ENCODE data around the gene PRKCH.

PRKCH gene

DNA sequence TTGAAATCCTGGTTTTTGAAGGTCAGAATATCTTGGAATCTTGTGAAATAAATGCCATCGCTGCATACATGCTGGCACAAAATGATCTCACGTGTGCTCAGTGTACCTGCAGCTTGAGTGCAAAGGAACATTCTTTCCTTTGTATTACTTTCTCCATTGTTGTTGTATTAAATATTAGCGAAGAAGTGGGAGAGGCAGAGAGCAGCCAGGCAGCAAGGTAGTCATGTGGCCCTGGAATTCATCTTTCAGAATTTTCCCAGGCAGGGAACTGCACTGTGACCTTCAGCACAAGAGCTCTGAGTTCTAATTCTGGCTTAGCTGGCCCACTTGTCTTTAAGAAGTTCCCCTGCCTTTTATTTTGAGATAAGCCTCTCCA lies 145.5 kb downstream of the PRKCH start:
- H3K36me3 Mint-ChIP-seq = peaks cover 2 to 3% of the 10 kb centered on the region in 2 donors
- DNase-seq = no peak
- peaks cover 0 to 2% of the 10 kb centered on the region in 2 donors for H3K9me3 Mint-ChIP-seq
- no peak overlapping the region for H3K27ac Mint-ChIP-seq
- no peak for ATAC-seq (replicated peaks)
- no peak overlapping the region for H3K4me3 Mint-ChIP-seq
- H3K27me3 Mint-ChIP-seq = no peaks in the 10 kb centered on the region
- peaks cover 20 to 25% of the 10 kb centered on the region in 2 donors for H3K4me1 Mint-ChIP-seq

DNA sequence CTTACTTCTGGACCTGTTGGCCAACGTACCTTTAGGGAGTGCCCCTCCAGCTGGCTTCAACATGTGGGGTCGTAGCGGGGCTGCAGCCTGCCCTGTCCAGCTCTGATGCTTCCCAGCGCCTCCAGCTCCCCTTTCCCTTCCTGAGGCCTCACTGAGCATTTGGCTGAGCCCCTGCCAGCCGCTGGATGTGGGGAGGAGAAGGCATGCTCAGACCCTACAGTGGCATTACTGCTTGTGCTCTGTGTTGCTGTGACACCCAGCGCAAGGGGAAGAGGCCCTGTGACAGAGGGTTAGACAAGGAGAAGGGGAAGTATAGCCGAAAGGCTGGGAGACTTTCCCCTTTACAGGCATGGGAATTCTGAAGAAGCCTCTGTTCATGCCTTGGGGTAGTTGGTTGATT lies 145.9 kb downstream of the PRKCH start:
- ATAC-seq (replicated peaks) = no peak
- Mint-ChIP-seq H3K9me3 (peaks cover 0 to 2% of the 10 kb centered on the region in 2 donors), H3K4me1 (peaks cover 19 to 26% of the 10 kb centered on the region in 2 donors), H3K4me3 (no peak overlapping the region), H3K36me3 (peaks cover 2 to 3% of the 10 kb centered on the region in 2 donors), H3K27me3 (no peaks in the 10 kb centered on the region), H3K27ac (no peak overlapping the region)
- no peak for DNase-seq

DNA sequence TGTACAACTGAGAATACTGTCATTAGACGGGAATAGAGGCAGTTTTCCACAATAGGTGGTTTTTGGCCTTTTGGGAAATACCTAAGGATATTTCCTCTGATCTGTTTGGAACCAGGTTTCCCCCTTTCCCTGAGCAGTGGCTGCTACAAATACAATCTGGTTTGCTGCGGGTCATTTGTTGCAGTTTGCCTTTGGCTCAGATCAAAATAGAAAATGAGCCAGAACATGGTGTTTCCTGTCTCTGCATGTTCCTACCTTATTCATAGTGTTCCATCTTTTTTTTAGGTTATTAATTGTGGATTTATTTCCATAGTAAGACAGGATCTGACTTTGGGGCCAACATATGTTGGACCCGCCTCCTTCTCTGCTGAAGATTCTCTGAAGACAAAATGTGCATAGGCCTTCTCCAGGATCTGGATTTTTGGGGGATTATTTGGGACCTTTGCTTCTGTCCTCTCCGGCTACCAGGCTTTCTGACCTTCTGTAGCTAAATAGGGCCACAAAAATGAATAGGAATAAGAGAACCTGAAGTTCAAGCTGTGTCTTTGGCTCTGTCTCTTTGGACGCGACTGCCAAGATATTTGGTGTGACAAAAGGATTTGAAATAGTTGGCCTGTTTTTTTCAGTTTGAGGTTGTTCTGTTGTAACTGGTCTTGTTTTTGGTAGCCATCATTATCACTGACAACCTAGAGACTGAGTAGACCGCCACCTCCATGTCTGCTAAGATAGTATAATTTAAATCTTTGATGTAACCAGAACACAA lies 146.9 kb downstream of the PRKCH start:
- ATAC-seq (replicated peaks) (no peak), DNase-seq (no peak)
- H3K27ac Mint-ChIP-seq = no peak overlapping the region
- H3K36me3 Mint-ChIP-seq = peaks cover 2 to 3% of the 10 kb centered on the region in 2 donors
- no peak overlapping the region for H3K4me3 Mint-ChIP-seq
- no peaks in the 10 kb centered on the region for H3K27me3 Mint-ChIP-seq
- H3K4me1 Mint-ChIP-seq = peaks cover 28 to 35% of the 10 kb centered on the region in 2 donors
- H3K9me3 Mint-ChIP-seq = peaks cover 0 to 2% of the 10 kb centered on the region in 2 donors

DNA sequence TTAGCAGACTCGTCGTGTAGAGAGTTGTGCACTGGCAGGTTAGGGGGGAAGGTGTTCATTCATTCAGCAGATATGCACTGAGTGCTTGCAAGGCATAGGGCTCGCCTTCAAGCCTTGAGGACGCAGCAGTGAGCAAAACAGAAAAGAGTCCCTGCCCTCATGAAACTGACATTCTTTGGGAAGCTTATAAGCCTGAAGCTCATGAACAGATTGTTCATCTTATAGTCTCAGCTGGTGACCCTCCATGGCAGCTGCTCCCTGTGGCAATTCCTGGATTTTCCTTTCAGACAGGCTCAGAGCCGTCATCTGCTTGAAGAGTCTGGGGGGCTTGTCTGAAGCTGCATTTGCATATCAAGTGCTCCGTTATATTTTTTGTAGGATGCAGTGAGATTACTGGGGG lies 148.4 kb downstream of the PRKCH start:
- peaks cover 35 to 48% of the 10 kb centered on the region in 2 donors for H3K4me1 Mint-ChIP-seq
- no peaks in the 10 kb centered on the region for H3K9me3 Mint-ChIP-seq
- no peak overlapping the region for H3K4me3 Mint-ChIP-seq
- DNase-seq (no peak), ATAC-seq (replicated peaks) (no peak)
- H3K36me3 Mint-ChIP-seq = no peaks in the 10 kb centered on the region
- no peaks in the 10 kb centered on the region for H3K27me3 Mint-ChIP-seq
- H3K27ac Mint-ChIP-seq = no peak overlapping the region

DNA sequence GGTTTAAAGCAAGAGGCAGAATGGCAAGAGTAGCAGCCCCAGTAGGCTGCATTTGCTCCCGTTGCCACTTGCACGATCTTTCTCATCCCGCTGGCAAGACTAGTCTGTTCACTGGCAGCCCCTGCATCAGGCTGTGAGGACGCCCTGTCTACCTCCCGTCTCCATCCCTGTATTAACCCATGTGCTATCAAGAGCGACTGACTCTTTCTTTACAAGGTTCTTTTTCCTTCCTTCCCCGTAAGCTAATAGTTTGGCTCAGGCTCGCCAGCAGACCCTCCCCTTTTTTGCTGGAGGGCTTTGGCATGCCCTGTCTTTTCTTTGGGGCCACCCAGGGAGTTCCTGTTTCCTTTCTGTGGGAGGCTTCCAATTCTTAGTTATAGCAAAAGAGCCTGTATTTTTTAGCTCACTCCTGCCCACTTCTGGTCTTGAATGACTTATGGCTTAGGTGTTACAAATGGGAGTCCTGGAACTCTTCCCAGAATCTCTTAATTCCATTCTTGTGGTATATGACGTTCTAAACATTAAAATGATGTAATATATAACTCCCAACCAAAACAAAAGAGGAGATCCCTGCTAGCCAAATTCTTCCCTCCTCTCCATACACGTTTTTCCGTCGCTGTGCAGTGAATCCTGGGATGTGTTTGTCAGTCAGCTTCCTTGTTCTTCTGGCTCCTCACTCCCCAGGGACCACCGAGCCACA lies 149.0 kb downstream of the PRKCH start:
- Mint-ChIP-seq H3K4me1 (peaks cover 35 to 54% of the 10 kb centered on the region in 2 donors), H3K36me3 (no peaks in the 10 kb centered on the region), H3K27me3 (no peaks in the 10 kb centered on the region), H3K9me3 (no peaks in the 10 kb centered on the region), H3K27ac (no peak overlapping the region), H3K4me3 (peak overlapping the region; percentile 90 to 91)
- DNase-seq (no peak), ATAC-seq (replicated peaks) (no peak)

DNA sequence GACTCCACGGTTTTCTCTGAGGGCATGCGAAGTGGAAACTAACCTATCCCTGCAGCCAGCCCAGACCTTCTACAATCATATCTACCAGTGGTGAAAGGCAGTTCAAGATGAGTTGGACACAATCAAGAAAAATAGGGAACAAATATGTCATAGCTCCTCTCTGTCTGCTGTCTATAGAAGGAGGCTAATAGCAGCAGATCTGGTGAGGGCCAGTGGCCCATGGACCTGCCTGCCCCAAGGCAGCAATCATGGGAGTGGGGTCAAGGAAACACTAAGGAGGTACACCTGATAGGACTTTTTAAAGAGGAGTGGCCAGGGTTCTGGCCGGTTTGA lies 149.5 kb downstream of the PRKCH start:
- Mint-ChIP-seq H3K9me3 (no peaks in the 10 kb centered on the region), H3K36me3 (no peaks in the 10 kb centered on the region)
- no peak for DNase-seq

DNA sequence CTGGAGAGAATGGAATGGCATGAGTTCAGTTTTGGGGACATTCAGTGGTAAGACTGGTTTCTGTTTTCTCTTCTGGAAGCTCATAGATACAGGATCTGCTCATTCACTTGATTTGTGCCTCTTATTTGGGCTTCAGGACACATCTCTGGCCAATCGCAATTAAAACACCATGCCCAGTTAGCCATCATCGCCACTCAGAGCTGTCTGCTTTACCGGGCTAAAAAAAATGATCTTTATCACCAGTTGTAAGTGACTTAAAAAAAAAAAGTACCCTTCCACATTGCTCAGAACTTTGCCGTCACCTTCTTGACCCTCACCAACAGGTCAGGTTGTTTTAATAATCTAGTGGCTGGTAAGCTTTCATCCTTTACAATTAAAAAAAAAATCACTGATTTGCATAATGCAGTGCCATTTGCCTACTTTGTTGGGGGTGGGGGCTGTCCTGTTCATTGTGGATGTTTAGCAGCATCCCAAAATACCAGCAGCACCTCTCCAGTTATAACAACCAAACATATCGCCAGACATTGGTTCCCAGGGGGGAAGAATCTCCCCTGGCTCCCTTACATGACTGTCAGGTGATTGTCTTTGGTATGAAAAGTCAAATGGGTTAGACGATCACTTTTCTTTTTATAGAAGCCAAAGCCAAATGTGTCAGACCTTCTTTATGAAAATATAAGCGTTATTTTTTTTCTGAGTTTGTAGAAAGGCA lies 150.1 kb downstream of the PRKCH start:
- ATAC-seq (replicated peaks) (peak; percentile 7 to 8), DNase-seq (no peak)
- H3K27ac Mint-ChIP-seq = peak overlapping the region; percentile 94
- H3K4me1 Mint-ChIP-seq = peaks cover 40 to 61% of the 10 kb centered on the region in 2 donors
- H3K27me3 Mint-ChIP-seq = no peaks in the 10 kb centered on the region
- no peaks in the 10 kb centered on the region for H3K36me3 Mint-ChIP-seq
- no peaks in the 10 kb centered on the region for H3K9me3 Mint-ChIP-seq
- H3K4me3 Mint-ChIP-seq = peak overlapping the region; percentile 90 to 91

More for the DNA sequence above, 149.5 kb downstream of the PRKCH start:
- Mint-ChIP-seq H3K4me3 (peak overlapping the region; percentile 90 to 91), H3K27ac (peak overlapping the region; percentile 37), H3K4me1 (peaks cover 35 to 56% of the 10 kb centered on the region in 2 donors), H3K27me3 (no peaks in the 10 kb centered on the region)
- no peak for ATAC-seq (replicated peaks)

DNA sequence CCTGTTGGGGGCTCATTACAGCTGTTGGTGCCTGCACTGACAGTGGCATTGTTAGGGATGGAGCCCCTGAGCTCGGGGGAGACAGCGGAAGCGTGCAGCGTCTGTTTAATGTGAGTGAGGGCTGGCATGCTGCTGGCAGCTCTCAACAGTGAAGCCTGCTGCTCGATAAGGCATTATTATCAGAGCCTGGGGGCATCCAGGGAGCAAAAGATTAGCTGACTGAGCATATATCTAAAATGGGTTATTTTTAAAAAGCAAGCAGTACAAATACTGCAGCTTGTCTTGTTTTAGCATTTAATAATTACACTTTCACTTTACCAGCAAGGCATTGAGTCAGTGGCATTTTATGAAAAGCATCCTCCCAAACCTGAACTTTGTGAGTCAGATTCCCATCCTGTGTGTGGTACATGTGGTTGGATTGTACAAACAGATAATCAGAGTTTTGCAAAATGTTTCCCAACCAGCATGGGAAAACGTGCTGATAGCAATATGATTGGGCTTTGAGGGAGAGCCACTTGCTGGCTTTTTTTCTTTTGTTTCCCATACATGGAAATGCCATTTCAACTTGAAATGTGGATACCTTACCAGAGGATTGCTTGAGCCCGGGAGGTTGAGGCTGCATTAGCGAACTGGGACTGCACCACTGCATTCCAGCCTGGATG lies 150.8 kb downstream of the PRKCH start:
- Mint-ChIP-seq H3K27ac (peak overlapping the region; percentile 94), H3K4me1 (peaks cover 46 to 68% of the 10 kb centered on the region in 2 donors), H3K36me3 (no peaks in the 10 kb centered on the region), H3K4me3 (peak overlapping the region; percentile 90 to 91), H3K9me3 (no peaks in the 10 kb centered on the region), H3K27me3 (no peaks in the 10 kb centered on the region)
- ATAC-seq (replicated peaks) (peak in 1 of 2 donors; percentile 33), DNase-seq (no peak)

DNA sequence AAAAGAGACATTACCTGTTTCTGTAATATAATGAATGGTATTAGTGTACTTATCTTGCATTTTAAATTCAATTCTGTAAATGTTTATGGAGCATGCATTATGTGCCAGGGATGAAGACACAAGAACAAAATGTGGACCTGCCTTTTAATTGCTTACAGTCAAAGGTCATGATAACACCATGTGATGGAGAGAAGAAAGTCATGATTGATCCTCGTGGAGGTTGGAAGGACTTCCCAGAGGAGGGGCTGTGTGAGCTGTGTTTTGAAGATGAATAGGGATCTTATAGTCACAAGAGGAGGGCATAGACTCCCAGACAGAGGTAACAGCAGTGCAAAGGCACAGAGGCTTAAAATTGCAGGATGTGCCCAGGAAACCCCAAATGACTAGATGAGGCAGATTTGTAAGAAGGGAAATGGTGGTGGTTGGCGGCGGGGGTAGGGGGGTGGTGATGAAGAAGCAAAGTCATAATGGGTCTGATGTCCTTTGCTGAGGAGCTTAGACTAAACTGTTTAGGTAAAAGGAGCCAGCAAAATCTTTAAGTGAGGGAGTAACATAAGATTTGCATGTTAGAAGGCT lies 151.5 kb downstream of the PRKCH start:
- H3K36me3 Mint-ChIP-seq = no peaks in the 10 kb centered on the region
- H3K9me3 Mint-ChIP-seq = no peaks in the 10 kb centered on the region
- ATAC-seq (replicated peaks) = peak in 1 of 2 donors; percentile 22
- no peak for DNase-seq
- H3K4me1 Mint-ChIP-seq = peaks cover 48 to 76% of the 10 kb centered on the region in 2 donors
- peak overlapping the region; percentile 90 to 91 for H3K4me3 Mint-ChIP-seq
- H3K27me3 Mint-ChIP-seq = no peaks in the 10 kb centered on the region
- peak overlapping the region; percentile 94 for H3K27ac Mint-ChIP-seq

DNA sequence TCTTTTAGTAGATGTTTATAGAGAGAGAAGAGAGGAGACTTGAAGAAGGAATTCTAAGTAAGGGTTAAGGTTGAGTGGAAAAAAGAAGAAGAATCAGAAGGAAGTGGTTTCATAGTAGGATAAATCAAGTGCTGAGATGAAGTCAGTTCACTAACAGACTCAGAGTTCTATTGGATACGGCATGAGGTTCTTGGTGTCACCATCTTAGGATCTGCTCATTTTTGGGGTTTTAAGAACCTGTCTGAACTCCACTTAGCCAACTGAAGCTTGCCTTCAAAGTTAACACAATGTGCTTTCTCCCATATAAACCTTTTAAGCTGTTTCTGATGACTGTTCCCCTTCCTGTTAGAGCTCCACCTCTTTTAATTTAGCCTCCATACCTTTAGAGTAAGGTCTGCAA lies 152.6 kb downstream of the PRKCH start:
- peaks cover 58 to 87% of the 10 kb centered on the region in 2 donors for H3K4me1 Mint-ChIP-seq
- ATAC-seq (replicated peaks) (no peak), DNase-seq (no peak)
- H3K27ac Mint-ChIP-seq = peak overlapping the region; percentile 21
- no peak overlapping the region for H3K4me3 Mint-ChIP-seq
- no peaks in the 10 kb centered on the region for H3K27me3 Mint-ChIP-seq
- no peaks in the 10 kb centered on the region for H3K36me3 Mint-ChIP-seq
- no peaks in the 10 kb centered on the region for H3K9me3 Mint-ChIP-seq

DNA sequence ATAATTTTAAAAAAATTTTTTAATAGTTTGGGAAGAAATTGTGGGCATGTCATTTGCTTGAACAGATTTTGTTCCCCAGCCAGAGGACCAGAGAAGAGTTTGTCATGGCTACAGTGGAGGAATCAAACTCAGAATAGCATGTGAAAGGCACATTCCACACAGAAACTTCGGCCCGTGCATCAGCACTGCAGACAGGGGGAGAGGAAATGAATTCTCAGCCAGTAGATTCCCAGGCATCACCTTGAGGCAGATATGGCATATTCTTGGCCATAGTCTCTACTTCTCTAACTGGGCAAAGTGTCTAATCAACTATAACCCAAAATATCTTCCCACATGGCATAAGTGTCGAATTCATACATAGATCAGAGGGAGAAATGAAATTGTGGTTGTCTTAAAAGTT lies 153.3 kb downstream of the PRKCH start:
- no peak overlapping the region for H3K27ac Mint-ChIP-seq
- H3K36me3 Mint-ChIP-seq = no peaks in the 10 kb centered on the region
- no peak overlapping the region for H3K4me3 Mint-ChIP-seq
- H3K27me3 Mint-ChIP-seq = no peaks in the 10 kb centered on the region
- no peak for DNase-seq
- H3K9me3 Mint-ChIP-seq = no peaks in the 10 kb centered on the region
- H3K4me1 Mint-ChIP-seq = peaks cover 65 to 94% of the 10 kb centered on the region in 2 donors
- ATAC-seq (replicated peaks) = no peak

DNA sequence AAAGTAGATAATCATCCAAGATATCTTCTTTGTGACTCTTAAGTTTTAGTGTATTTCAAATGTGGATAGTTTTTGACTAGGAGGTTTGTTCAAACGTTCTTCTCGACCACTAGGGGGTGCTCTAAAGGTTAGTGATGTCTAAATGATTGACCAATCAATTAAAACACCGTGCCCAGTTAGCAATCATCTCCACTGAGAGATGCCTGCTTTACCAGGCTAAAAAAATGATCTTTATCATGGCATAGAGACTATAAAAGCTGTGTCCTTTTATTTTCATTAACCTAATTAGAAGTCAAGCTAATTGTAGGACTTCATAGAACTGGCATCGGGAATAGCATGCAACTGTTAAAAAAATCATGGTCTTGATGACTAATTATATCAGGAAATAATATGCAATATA lies 153.9 kb downstream of the PRKCH start:
- Mint-ChIP-seq H3K9me3 (no peaks in the 10 kb centered on the region), H3K27me3 (no peaks in the 10 kb centered on the region), H3K27ac (peak overlapping the region; percentile 56), H3K36me3 (no peaks in the 10 kb centered on the region), H3K4me1 (peaks cover 66 to 94% of the 10 kb centered on the region in 2 donors), H3K4me3 (peak overlapping the region in 1 of 2 donors; percentile 19)
- ATAC-seq (replicated peaks) (no peak), DNase-seq (no peak)

DNA sequence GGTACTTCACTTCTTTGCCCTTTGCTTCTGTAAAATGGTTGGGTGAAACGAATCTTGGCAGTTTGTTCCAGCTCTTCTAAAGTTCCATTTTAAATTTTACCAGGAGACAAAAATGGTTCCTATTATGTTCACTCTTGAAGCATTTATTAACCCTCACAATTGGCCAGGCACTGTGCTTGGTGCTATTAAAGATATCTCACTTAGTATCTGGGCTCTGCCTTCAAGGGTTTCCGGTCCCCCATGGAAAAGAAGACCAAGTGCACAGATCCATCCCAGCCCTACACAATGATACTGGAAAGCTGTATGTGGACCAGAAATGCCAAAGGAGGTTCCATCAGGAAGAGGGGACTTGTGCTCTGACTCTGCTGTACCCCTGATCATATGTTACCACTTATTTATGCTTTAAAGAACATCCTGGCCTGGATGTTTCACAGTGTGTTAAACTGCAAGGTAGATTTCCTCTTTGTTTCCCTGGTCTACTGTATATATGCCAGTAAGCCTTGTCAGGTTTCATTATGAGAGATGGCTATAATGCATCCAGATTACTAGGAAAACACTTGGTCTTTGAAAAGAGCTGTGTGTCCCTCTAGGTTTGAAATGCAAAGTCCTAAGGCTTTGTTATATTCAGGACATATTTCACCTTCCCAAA lies 154.8 kb downstream of the PRKCH start:
- peak; percentile 48 to 49 for ATAC-seq (replicated peaks)
- Mint-ChIP-seq H3K4me1 (peaks cover 62 to 93% of the 10 kb centered on the region in 2 donors), H3K36me3 (no peaks in the 10 kb centered on the region), H3K4me3 (peak overlapping the region; percentile 61 to 68), H3K27me3 (no peaks in the 10 kb centered on the region), H3K27ac (peak overlapping the region; percentile 97), H3K9me3 (no peaks in the 10 kb centered on the region)
- DNase-seq = no peak

Measured in stimulated activated naive B cell treated with anti-CD40 and anti-IgM and Interleukin-4, amounts not matched to agents 10 μg/mL and 1 μg/mL and 100 μg/mL, for 72 hours (primary cell).